HTR-8/SVneo (cell line): ENCODE results near the gene OTUD1.

Experiments
- DNase-seq: peaks from one replicate; pipeline ENCODE4 v3.0.0; 2011; ENCODE audit warnings: low spot score, mixed read lengths; ENCODE audit not compliant: insufficient read length
- FAIRE-seq: peaks from 2 replicates; lab custom pipeline; 2011; peaks lifted over from hg19 to GRCh38; lab: Jason Lieb, UNC

OTUD1 gene

DNA sequence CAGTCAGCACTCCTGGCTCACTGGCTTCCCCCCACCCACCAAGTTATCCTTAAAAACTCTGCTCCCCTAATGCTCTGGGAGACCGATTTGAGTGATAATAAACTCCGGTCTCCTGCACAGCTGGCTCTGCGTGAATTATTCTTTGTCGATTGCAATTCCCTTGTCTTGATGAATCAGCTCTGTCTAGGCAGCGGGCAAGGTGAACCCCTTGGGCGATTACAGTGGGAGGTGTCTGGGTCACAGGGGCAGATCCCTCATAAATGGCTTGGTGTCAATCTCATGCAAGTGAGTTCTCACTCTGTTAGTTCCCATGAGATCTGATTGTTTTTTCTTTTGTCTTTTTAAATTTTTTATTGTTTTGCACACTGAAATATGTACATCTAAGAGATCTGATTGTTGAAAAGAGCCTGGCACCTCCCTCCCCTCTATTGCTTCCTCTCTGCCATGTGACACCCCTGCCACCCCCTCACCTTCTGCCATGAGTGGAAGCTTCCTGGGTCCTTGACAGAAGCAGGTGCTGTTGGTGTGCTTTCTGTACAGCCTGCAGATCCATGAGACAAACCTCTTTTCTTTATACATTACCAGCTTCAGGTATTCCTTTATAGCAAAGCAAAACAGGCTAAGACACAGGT lies 20.5 kb downstream of the OTUD1 start:
- DNase-seq (no peak), FAIRE-seq (no peak)

DNA sequence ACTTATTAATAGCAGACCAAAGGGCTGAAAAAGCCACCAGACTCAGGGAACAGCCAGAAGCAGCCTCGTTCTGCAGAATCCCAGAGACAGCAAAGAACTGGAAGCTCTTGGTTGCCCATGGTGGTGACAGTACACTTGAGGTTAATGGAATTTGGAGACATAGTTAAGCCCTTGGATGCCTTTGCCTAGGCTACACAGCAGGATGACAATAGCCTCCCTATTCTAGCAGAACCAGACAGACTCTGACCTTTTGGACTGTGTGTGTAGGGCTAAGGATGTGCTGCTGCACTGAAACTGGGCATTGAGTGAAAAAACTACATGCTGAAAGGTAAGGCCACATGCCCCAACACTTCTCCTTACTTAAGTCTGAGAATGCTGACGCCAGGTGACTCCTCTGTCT lies 22.7 kb downstream of the OTUD1 start:
- no peak for DNase-seq
- no peak for FAIRE-seq

DNA sequence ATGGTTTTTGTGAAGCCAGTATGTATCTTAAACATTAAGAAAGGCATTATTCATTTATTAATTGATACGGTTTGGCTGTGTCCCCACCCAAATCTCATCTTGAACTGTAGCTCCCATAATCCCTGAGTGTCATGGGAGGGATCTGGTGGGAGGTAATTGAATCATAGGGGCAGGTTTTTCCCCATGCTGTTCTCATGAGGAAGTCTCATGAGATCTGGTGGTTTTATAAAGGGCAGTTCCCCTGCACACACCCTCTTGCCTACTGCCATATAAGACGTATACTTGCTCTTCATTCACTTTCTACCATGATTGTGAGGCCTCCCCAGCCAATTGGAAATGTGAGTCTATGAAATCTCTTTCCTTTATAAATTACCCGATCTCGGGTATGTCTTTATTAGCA lies 28.1 kb downstream of the OTUD1 start:
- FAIRE-seq (no peak), DNase-seq (no peak)

- FAIRE-seq (no peak), DNase-seq (no peak)
Observed at GRCh38 chr10:23467548-23467947, 28.7 kb downstream of the OTUD1 start.

GRCh38 chr10:23469596-23470237 lies 30.8 kb downstream of the OTUD1 start:
- FAIRE-seq (no peak), DNase-seq (no peak)

DNA sequence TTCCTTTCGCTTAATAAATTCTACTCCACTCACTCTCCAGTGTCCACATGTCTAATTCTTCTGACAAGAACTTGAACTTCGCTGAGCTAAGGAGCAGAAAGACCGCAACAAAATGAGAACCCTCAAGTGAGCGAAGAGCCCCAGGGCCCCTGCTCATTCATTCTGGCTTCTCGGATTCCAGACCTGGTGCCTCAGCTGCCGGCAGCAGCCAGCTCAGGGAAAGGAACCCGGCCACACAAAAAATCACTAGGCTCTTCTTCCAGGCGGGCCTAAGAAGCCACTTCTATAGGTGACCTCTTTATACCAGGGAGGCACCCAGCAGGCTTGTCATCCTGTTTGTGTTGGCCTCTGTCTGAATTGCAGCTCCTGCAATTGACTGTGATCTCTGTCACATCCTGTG lies 33.3 kb downstream of the OTUD1 start:
- FAIRE-seq (no peak), DNase-seq (no peak)

GRCh38 chr10:23474081-23474480 lies 35.2 kb downstream of the OTUD1 start:
- no peak for FAIRE-seq
- no peak for DNase-seq

DNA sequence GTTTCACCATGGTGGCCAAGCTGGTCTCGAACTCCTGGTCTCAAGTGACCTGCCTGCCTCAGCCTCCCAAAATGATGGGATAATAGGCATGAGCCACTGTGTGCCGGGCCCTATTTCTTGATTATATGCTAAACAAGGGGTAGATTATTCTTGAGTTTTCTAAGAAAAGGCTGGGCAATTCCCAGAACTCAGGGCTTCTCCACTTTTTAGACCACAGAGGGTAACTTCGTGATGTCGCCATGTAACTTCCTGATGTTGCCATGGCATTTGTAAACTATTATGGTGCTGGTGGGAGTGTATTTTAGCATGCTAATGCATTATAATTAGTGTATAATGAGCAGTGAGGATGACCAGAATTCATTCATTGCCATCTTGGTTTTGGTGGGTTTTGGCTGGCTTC lies 35.8 kb downstream of the OTUD1 start:
- DNase-seq (no peak), FAIRE-seq (no peak)

- no peak for FAIRE-seq
- no peak for DNase-seq
Observed at GRCh38 chr10:23478570-23478969, 39.7 kb downstream of the OTUD1 start.

DNA sequence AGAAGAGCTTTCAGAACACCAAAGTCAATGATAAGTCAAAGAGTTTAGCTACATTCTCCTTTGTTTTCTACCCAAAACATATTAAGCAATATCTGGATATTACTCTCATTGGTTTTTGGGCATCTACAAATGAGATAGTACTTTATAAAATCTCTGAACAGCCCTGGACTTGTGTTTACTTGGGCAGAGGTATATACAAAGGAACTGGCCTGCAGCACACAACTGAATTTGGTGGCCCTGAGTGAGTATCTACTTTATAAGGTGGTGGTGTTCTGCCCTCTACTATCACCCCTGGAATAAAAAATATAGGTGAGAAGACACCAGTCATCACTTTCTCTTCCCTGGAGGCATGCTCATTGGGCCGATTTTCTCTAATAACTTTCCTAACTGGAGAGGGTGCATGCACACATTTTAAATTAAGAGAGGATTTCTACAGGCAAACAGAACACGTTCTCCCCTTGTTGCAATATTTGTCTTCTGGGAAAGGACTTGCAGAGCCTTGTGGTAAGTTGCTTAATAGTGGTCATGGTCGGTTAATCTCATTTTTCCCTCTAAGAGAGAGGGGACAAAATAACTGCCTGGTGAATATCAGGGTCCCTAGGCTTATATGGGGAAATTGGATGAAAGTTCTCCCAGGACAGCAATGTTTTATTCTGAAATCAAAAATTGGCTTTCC lies 41.1 kb downstream of the OTUD1 start:
- DNase-seq (no peak), FAIRE-seq (no peak)

DNA sequence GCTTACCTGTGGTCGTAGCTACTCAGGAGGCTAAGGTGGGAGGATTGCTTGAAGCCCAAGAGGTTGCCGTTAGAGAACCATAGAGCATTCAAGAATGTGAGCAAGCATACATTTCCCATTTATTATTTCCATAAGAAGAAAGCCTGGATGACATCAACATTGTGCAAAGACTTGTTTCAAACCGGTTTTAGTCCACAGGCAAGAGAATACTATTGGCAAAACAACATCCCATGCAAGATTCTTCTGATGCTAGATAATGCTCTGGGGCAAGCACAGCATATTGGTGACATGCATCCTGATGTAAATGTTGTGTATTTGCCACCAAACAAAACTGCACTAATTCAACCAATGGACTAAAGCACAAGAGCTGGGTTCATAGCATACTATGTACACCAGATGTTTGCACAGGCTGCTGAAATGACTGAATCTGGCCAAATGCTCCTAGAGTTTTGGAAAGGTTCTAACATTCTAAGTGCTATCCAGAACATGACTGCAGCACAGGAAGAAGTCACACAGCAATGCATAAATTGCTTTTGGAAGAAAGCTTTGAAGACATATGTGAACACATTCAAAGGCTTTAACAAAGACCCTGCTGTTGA lies 42.6 kb downstream of the OTUD1 start:
- DNase-seq (no peak), FAIRE-seq (no peak)

DNA sequence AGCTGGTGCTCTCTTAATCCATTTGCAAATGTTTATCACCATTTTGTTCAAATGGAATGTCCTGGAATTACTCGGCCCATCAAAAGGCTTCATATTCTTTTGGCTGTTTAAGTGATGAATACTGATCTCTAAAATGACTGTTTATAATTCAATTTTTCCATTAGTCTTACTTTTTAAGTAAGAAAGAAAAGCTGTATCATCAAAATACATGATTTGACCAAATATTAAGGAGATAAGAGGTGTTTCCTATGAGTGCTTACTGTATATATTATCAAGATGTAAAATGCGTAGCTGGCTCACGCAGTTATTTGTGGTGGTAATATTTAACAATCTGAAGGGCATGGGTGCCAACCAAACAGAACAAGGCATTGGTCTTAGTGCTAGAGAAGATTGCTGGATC lies 51.2 kb downstream of the OTUD1 start:
- DNase-seq: no peak
- FAIRE-seq: no peak
